Amygdala (tissue), 56 donors: ENCODE measurements around the gene BAZ2B.
A peak's percentile ranks its signal among the peaks of the same experiment; 100 is the strongest.

Experiments
- DNase-seq, 56 donors: peaks; one replicate each; lab custom pipeline; 2025; lab: John Stamatoyannopoulos, UW

Gene BAZ2B

DNA sequence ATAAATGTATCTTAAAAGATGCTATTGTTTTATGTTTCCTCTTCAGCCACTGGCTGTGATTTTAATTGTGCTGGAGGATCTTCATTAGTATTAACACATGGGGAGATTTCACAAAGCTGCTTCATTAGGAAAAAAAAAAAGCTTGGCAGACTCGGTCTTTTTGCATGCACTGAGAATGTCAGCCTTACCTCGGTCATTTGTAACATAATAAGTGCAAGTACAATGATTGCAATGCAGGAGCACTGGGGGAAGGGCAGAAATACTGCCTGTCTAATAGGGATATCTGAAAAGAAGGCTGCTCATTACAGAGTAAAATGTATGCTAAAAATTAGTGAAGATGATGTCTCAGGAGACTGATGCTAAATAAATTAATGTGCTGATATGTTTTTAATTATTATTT, 1.3 kb upstream of the BAZ2B start:
- DNase-seq, result peak in 1 of 56 donors; percentile 3

DNA sequence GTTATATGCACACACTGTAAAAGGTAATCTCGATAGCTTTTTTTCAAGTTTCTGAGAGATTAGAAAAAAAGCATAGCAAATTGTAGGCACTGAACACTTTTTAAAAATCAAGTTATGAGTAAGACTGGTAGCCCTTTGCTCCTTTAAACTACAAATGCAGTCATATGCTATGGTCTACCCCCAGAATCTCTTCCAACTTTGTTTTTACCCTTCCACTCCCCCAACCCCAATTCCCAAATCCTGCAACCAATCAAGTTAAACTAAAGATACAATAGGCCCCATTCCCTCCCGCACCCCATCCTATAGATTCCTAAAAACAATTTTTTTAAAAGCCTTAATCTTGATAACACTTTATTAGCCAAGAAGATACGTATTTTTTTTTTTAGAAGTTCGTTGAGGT, 752 bp upstream of the BAZ2B start:
- no peak for DNase-seq

DNA sequence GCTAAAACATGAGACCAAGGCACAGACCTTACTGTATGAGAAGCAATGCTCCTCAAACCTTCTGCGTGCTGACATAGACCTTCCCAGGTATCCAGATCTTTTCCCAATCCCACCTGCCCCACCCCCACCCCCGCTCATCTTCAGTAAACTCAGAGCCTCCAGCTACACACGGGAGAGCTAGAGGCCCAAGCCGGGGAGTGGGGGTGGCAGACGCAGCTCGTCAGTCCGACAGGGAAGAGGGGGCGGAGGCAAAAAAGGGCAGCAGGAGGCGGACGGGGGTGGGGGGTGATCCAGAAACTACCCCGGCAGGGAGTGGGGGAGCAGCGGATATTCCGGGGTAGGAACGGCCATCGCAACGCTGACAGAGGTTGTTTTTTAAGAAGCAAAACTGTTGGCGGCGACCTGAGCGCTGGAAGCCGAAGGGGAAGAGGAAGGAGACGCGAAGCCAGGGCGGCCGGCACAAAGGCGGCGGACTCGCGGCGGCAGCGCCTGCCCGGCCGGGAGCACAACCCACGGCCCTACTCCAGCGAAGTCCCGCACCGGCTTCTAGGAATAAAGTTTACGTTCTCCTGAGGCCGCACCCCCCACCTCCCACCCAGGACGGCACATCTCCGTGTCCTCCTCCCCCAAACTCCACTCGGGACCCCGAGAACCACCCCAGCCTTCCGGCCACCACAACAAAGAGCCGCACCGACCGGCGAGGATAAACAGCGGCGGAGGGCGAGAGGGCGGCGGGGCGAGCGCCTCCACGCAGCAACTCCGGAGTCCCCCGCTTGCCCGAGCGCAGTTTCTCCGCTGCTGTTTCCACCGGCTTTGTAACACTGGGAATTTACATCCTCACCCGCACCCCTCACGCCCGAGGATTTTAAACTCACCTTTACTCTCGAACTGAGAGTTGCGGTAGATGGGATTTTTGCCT, 722 bp downstream of the BAZ2B start:
- DNase-seq, result peak; percentile 29 to 87 (median 78)

DNA sequence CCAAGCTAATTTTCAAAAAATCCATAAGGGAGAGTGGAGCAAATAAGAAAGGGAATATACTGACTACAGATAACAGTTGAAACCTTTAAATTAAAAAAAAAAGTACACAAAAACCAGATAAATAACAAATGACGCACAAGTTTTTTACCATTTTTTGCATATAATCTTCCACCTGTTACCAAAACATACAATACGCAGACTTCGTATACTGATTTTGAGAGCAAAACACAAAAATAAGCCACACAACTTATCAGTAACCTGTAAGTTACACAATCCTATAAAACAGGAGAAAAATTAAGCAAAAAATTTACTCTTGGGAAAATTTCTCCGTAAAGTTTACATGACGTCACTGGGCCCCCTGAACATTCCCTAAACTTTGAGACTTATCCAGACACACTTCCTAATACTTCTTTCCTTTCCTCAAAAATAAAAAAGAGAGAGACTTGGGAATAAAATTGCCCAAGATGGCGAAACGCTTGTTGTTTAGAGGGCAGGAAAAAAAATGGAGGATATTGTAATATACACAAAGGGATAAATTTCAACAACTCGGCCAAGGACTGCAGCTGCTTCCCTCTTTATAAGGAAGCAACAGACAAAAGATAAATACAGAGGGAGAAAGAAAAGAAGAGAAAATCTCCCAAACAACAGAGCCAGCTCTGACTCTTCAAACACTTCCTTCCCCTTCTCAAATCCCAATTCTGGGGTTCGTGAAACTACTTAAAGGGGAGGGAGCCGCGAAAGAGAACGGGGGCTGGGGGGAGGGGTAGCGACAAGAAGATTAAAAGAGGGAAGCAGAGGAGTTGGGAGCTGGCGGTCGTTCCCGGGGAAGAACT, 1.6 kb downstream of the BAZ2B start:
- DNase-seq, result peak in 13 of 56 donors; percentile 50 to 87 (median 68)

DNA sequence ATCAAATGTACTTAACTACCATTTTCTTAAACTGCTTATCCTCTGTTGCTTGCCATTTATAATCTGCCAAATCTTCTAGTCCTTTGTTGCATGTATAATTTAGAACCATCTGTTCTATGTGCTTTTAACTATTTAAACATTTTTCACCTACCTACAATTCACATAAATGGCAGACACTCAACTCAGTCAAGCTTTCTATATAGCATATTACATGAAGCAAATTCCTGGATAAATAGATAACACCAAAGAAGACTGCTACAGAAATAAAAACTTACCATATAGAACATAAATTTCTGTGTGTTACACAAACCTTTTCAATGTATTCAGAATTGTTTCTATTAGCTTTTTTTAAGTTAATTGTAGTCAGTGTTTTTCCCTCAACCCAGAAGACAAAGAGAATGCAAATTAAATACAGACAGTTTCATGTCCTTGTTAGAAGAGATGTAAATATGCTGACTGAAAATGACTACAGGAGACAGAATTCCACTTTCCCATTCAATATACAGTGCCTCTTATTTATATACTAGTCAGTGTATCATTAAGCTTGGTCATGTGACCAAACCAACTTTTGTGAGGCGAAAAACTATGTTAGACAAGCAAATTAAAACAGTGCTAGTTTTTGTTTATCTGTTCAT, 2.6 kb downstream of the BAZ2B start:
- no peak for DNase-seq

DNA sequence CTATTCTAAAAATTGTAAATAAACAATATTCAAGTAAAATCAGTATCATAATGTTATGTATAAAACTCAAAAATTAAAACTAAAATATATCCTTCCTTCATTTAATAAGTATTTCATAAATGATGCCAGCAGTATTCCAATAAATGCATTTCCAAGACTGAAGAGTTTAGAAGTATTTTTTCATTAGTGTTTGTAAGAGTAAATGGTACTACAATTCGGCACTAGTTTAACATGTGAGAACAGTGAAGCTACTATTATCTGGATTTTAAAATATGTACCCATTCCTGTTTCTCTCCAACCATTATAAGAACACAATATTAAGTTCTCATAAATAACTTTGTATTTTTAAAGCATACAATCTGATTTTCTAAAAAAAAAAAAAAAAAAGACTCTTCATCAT, 3.3 kb downstream of the BAZ2B start:
- DNase-seq, result no peak

DNA sequence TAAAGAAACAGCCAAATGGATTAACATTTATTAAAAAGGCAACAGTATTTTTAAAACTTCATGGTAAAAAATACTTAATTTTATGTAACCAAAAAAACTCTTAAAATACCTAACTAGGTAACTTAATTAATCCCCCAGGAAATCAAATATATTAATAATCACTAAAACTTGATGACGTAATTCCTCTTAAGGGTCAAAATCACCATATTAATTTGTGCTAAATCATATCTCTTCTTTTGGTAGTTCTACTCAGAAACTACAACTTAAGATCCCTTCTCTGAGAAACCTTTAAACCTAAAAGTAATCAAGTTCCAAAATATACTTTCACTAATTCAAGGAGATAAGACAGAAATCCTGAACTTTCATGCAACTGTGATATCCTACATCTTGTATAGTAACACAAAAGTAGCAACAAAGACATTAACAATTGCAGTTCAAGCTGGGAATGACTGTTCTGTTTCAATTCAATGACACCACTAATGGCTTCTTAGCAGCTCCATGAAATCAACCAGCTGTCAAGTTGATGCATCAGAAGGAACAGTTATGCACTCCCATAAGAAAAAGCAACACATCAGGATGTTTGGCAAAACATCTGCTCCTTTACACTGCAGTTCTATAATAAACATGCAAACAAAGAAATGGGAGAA, 4.0 kb downstream of the BAZ2B start:
- DNase-seq, result no peak

DNA sequence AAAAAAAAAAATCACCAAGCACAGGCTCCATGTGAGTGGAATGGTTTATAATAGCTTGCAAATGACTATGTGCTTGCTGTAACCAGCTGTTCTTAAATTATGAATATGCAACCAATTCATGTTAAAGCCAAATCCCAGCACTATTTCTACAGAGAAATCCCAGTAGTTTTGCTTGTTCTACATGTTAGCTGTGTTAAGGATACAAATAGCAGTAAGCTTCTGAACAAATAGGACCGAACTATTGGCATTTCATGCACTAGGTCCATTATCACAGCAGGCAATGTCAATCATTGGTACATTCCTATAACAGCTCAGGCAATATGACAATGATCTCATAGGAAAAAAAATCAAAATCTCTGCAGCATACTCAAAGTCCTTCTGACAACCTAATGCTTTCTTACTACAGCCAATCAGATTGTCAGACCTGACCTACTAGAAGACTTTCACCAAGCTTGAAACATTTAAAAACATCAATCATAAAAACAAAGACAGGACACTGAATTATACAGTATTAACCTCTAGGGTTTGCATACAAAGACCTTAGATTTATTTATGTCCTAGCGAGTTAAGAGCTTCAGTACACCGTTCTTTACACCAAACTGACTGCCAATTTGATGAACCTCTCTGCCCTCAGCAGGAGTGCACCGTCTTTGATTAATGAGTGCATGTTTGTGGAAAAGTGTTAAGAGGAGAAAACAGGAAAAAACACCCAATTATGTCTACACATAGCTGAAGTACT, 6.4 kb downstream of the BAZ2B start:
- no peak for DNase-seq

DNA sequence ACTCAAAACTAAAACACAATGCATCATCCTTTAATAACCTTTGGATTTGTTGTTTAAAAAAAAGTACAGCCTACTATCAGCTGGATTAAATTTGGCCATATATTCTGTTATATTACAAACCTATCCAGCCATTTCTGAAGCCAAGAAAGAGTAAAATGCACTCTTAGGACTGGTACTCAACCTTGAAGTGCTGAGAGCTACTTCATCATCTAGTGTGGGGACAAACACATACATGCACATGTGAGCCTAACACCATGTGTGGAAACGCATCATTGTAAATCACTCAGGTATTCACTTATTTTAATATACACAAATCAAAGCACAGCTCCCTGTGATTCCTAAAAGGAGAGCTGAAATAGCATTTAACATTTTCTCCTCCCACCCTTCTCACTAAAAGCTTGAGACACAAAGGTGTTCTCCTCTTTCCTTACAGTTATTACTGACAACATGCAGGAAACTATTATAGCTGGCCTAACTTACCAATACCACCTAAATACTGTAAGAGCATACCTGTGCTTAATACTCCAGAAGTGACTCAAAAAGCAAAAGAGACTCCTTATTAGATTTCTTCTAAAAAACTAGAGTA, 7.5 kb downstream of the BAZ2B start:
- no peak for DNase-seq

DNA sequence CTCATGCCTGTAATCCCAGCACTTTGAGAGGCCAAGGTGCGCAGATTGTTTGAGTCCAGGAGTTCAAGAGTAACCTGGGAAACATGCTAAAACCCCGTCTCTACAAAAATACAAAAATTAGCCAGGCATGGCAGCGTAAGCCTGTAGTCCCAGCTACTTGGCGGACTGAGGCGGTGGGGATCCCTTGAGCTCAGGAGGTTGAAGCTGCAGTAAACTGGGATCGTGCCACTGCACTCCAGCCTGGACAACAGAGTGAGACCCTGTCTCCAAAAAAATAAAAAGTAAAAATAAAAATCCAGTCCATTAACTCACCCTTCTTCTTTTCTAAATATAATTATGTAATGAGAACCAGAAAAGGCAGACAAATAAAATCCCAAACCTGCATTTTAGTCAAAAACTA, 8.2 kb downstream of the BAZ2B start:
- DNase-seq, result no peak

DNA sequence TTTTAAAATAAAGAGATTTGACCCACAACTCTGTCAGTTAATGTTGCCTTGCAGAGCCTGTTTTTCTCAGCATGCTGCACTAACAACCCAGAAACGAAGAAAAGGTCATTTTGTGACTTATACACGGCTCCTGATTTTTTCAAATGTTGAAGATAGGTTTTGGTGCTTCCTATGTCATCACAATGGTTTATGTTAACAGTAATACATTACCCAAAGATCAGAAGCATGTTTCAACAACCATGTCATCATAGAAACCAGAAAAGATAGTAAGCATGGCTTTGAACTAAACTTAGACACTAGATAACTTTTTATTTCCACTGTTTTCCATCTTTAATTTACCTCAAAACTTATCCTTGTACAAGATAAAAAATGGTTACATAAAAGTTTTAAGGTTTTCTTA, 10.1 kb downstream of the BAZ2B start:
- no peak for DNase-seq

DNA sequence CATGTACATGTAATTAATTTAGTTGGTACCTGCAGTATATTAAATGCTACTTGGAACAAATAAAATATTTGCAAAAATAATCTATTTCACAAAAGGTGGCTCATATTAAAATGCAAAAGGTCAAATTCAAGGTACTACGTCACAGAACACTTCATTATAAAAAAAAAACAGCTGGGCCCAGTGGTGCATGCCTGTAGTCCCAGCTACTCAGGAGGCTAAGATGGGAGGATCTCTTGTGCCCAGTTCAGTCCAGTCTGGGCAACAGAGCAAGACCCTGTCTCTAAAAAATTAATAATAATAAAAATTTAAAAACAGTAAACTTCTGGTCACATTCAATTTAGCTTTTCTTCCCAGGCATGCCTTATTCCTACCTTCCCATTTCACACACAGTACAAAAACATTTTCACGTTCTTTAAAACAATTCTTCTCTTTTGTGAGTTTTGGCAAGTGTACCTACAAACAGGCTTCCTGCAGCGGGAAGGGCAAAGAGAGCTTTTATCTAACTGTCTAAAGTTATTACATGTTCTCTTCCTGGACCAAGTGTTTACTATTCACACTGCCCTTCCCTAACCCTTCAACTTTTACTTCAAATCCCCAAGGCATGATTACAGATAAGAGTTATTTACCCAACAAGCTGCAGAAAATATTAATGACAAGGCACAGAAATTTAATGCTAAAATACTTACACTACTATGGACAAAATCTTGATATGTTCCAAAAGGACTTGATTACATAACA, 10.7 kb downstream of the BAZ2B start:
- no peak for DNase-seq

DNA sequence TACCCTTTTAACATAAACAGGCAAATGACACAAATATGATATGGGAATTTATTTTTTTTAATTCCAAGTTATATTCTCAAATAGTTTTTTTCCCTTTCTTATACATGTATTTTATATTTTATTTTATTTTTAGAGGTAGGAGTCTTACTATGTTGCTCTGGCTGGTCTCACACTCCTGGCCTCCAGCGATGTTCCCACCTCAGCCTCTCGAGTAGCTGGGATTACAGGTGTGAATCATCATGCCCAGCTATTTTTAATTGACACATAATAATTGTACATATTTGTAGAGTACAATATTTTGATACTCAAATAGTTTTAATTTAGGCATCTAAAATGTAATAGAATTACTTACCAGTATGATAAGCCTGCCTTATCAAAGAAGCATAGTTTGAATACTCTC, 12.2 kb downstream of the BAZ2B start:
- DNase-seq, result no peak

DNA sequence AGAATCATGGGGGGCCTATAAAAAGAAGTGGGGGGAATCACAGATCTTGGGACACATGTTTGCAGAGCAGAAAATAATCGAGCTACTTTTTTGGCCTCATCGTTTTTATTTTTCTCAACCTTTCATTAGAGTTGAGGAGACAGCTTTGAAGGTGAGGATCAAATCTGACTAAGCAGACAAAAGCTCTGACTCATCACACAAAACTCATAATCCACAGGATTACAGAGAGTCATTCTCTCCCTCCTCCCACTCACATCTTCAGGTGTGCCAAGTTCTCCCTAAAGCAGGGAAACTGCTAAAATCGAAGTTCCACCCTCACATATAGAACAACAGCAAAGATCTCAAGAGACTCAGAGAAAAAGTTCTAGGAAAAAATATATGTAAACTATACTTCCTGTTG, 15.6 kb downstream of the BAZ2B start:
- no peak for DNase-seq

DNA sequence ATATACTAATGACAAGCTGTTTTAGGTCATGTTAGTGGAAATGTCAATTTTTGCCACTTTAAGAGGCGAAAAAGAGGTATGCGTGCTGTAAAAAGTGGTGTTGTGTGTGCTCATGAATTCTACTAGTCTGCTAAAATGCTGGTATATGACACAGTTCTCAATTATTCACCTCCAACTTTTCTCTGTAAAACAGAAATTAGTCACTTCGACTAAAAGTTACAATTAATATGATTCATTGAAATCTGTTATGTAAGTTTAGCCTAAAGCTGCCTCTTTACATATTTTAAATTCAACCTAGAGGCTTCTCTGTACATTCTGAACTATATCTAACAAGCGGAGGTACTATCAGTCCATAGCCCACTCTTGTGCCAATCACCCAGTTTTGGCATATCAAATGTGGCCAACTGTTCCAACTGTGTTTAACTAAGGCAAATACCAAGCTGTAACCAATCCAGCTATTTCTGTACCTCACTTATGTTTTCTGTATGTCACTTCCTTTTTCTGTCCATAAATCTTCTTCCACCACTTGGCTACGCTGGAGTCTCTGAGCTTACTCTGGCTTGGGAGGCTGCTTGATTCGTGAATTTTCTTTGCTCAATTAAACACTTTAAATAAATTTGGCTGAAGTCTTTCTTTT, 20.8 kb downstream of the BAZ2B start:
- no peak for DNase-seq

DNA sequence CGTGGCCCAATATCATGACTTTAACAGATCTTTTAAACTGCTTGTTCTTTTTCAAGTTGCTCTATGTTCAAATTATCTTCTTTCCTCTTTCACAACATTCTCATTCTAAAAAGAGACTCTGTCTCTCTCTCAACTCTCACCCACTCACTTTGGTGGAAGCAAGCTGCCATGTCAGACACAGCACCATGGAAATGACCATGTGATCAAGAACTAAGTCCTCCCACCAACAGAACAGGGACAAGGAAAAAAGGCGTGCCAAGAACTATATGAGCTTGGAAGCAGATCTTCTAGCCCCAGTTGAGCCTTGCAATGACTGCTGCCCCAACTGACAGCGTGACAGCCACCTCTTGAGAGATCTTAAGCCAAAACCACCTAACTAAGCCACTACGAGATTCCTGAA, 23.9 kb downstream of the BAZ2B start:
- DNase-seq, result peak in 4 of 56 donors; percentile 5 to 21 (median 12)

DNA sequence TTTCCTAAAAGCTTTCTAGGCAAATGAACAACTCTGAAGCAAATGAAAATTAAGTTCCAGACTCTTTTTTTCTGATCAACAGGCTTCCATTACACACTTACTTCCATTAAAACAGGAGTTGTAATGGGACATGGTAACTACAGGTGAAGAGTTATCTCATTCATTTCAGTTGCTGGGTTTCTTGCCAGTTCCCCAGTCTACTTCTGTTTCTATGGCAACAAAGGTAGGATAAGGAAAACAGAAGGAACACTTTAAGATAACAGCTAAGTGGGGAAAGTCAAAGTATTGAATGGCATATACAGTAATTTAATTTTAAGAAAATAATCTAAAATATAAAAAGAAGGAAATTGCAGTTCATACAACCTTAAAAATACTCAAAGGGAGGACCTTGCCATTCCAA, 25.1 kb downstream of the BAZ2B start:
- no peak for DNase-seq

DNA sequence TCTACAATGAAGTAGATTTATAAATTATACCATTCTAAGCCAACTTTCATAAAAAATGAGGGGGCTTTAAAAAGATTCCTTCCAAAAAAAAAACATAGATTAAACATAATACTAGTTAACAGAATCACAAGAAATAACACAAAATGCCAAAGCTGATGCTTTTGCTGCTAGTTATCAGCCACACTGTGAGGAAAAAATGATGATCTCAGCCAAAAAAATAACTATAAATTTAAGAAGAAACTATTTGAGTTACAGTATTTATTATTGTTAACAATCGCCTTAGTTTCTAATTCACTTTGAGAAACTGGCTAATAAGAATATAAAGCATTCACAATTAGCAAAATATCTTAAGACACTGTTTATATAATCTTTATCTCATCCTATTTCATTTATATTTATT, 27.1 kb downstream of the BAZ2B start:
- no peak for DNase-seq
